Neural progenitor cell (in vitro differentiated cells): Measurements from ENCODE around the gene CHRND.

Experiments
- EZH2 ChIP-seq: fragments of 200-600 bp; sonication (generic); IDR thresholded peaks from 2 replicates; pipeline ENCODE4 v1.6.1; 2017; ENCODE audit warnings: antibody characterized with exemption, mild to moderate bottlenecking, moderate library complexity
- EZH2phosphoT487 ChIP-seq: fragments of 200-600 bp; sonication (generic); IDR thresholded peaks from 2 replicates; pipeline ENCODE4 v1.6.1; 2017; ENCODE audit warnings: antibody characterized with exemption
- TF ChIP-seq, protein P1 (sequence below): fragments of 200-600 bp; sonication (generic); IDR thresholded peaks from 2 replicates; pipeline ENCODE4 v1.5.1; 2017; ENCODE audit warnings: antibody characterized with exemption, mild to moderate bottlenecking

DNA sequence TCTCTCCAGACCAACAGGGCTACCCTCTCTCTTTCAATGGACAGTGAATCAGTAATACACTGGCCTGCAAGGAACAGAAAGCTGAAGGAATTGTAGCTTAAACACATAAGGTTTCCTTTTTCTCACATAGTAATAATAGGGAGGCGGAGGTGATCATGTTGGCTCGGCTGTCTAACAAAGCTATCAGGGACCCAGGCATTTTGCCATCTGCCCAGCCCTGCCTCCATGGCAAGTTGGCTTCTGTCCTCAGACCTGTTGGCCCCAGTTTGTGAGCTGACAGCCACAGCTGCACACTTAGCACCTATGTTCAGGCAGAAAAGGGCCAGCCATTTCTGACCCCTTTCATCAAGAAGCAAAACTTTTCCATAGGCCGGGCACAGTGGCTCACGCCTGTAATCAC lies 11.5 kb downstream of the CHRND start:
- TF ChIP-seq, protein P1, sequence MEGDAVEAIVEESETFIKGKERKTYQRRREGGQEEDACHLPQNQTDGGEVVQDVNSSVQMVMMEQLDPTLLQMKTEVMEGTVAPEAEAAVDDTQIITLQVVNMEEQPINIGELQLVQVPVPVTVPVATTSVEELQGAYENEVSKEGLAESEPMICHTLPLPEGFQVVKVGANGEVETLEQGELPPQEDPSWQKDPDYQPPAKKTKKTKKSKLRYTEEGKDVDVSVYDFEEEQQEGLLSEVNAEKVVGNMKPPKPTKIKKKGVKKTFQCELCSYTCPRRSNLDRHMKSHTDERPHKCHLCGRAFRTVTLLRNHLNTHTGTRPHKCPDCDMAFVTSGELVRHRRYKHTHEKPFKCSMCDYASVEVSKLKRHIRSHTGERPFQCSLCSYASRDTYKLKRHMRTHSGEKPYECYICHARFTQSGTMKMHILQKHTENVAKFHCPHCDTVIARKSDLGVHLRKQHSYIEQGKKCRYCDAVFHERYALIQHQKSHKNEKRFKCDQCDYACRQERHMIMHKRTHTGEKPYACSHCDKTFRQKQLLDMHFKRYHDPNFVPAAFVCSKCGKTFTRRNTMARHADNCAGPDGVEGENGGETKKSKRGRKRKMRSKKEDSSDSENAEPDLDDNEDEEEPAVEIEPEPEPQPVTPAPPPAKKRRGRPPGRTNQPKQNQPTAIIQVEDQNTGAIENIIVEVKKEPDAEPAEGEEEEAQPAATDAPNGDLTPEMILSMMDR, result no peak
- TF ChIP-seq EZH2 (no peak), EZH2phosphoT487 (no peak)
